ENCODE measurements around the gene HIVEP3.

Gene HIVEP3

DNA sequence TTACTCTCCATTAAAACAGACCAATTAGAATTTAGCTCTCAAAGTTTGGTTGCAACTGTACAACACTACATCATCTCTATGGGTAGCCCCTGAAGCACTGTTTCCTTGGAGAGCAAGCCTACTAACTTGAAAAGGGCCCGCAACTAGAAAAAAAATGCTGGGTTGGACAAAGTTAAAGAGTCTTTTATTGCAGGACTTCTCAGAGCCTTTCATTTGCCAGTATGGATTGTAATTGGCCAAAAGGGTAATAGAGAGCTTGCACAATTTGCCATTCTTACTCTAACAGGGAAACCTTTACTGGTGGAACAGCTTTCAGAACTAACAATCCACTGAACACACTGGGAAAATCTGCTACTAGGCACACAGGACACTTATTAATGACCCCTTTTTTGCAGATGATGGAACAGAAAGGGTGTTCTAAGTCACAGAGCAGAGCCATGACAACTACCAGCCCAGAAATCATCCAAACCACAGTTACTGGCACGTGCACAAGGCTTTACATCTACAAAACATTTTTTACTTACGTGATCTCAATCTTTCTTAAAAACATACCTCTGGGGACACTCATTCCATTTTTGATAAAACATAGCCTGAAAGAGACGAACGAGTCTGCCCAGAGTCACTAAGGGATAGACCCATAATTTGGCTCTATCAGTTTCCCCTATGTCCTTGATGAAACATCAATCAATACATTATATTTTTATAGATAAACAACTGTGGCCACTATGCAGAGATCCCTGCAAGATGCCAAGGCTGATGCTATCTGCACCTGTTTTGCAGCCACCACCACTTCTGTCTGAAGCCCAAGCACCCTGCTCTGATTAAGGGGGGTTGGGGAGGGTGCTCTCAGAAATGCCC, 257.9 kb downstream of the HIVEP3 start:
- no peak for DNase-seq

DNA sequence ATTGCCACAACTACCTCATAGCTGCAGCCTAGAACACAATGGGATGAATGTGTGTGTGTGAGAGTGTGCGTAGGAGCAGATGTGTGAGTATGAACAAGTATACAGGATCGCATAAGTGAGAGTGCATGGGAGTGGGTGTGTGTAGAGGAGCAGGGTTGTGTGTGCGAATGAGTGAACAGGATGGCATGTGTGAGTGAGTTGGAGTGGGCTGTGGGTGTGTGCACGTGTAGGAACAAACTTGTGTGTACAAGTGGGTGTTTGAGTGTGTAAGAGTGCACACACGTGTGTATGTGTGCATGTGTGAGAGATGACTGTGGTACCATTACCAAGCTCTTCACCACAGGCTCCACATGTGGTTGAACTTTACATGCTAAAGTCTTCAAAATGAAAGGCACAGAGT, 258.8 kb downstream of the HIVEP3 start:
- DNase-seq = no peak

DNA sequence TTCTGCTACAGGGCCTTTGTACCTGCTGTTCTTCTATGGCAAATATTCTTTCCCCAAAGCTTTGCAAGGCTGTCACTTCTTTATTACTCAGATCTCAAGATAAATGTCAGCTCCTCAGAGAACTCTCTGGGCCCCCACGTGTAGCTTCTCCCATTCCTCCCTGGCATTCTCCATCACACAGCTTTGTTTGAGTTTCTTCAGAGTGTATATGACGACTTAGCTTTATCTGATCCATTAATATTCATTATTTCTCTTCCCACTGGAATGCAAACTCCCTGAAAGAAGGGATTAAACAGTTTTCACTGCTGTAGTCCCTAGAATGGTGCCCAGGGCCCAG, 259.6 kb downstream of the HIVEP3 start:
- DNase-seq = no peak

DNA sequence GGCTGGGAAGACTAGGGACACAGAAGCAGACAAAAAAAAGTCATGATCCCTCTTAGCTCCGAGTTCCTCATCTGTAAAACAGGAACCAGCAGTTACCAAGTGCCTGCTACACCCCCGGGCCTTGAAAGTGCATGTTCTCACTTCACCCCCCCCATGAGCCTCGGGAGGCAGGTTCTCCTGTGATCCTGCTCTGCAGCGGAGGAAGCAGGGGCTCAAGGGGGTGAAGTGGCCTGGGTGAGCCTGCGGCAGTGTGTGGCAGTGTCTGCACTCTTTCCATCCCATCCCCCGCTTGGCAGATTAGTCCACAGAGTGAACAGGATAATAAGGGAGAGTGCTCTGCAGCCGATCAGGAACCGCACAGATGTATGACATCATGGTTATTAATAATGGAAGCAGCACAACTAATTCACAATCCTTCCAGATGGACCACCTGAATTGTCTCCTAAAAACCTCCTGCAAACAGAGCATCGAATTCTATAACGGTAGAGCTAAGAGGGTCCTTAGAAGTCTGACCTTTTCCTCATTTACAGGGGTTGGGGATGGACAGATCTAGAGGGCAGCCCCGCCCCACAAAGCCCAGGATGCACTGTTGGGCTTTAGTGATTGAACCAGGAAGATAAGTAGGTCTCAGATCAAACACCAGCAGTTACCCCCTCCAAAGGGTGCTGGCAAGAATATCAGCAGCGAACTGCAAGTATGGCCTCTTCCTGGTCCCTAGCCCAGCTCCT, 260.1 kb downstream of the HIVEP3 start:
- DNase-seq = peak; percentile 2

DNA sequence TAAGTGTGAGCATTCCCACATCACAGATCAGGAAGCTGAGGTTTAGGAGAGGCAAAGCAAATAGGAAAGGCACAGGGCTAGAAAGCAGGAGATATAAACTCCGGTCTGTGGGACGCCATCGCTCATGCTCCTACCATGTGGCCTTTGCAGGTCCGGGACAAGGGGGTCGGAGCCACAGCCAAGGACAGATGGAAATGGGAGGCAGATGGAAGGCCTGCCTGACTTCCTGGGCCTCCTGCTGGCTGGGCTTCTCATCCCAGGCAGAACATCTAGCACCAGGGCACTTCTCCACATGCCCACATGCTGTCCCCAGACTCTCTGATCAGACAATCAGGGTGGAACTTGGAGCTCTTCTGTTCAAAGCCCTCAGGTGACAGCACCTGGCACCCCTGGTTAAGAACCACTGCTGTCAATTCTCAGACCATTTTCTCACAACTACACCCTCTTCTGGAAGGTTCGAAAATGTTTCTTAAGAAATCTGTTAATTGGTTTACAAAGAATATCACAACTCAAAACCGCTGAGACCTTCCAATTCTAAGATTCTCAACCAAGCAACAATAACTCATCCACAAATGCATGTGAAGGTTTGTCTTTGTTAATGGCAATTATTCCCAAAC, 260.9 kb downstream of the HIVEP3 start:
- DNase-seq = no peak

DNA sequence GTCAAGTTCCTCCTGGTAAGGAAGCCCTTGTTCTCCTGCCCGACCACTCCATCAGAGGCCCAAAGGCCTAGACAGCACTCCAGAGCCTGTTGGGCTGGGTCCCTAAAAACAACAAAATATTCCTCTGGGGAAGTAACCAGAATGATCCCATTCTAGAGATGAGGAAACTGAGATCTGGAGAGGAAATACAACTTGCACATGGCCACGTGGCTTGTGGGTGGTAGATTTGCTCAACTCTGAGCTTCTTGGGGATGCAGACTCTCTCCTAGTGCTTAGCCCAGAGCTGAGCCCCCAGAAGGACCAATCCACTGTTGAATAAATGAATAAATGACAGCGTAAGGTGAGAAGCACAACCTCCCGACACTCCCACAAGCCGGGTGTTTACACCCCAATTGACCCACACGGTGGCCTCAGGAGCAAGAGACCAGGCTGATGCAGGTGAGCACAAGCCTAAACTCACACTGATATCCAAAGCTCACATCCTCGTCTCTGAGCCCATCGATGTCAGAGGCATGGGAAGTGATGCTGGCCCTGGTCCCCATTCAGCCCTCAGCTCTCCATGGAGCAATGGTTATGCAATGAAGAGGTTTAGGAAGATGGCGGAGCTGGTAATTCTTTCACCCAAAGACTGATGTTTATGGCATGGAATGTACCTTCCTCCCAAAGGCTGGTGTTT, 261.8 kb downstream of the HIVEP3 start:
- DNase-seq = no peak

DNA sequence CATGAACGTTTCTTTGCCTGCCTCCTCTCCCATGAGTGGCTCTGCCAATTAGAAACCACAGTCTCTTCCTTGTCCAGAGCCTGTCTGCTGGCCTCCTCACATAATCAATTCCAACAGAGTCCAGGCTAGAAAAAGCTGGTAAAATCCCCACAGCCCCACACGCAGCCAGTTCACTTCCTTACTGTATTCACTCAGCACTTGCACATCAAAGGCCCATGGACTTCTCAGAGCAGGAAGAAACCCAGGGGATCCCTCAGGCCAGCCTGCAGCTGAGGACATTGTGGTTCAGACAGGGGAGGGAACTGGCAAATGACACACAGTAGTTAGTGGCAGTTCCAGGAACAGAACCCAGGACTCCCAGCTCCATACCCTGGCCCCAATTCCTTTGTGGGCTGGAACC, 262.7 kb downstream of the HIVEP3 start:
- no peak for DNase-seq

DNA sequence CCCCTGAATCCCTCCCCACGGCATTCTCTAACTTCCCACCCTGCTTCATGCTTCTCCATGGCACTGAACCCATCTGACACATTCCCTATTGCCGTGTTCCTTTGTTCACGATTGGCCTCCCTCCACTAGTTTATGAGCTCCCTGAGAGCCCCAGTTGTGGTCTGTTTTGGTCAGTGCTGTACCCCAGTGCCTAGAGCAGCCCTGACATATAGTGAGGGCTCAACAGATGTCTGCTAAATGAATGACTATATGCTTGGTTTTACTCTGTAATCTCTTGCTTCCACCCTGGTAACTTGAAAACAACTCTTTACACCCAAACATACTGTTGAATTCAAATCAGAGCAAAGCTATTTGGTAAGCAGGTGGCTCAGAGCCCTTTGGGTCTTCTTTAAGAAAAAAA, 263.1 kb downstream of the HIVEP3 start:
- no peak for DNase-seq

DNA sequence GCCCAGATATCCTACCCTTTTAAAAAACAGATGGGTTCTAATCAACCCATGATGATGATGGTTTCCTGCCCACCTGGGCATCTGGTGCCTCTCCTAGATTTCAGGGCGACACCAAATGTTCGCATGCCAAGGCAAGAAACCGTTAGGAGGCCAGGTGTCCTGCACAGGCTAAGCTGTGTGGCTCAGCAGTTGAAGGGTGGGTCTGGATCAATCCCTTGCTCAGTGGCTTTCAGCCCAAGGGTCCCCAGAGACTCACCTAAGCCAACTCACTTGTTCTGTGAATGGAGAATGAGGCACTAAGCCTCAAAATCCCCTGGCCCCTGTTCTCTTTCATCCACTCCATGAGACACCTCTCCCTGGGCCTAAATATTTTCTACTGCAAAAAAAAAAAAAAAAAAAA, 265.1 kb downstream of the HIVEP3 start:
- no peak for DNase-seq

DNA sequence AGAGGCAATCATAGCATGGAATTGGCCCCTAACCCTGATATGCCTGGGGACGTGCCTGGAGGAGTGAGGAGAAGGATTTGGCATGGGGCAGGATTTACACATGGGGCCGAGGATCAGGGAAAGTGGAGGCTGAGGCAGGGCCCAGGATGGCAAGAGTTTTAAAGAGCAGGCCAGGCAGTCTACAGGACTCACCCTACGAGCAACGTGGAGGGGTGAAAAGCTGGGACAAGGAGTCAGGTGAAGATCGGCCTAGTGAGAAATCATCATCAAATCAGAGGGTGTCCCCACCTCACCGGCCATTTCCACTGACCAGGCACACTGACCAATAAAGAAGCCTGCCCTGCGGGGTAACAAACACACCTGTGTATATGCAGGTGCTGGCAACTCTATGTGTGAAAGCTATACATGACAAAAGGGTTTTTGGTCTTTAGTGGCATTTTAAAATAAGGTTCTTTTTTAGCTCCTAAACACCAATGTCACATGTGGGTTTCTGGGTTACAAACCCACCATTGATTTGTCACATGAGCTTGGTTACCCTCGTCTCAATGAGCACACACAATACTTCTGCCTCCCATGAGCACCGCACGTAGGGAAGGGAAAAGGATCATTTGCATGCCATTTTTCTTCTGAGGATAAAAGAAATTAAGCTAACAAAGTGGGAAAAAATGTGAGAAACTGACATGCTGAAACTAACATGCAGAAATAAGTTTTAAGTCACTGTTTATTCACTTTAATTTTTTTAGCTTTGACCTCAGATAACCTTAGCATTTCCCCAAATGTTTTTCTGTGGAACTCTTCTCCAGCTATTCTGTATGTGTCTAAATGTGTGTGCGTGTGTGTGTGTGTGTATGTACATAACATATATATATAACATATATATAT, 266.1 kb downstream of the HIVEP3 start:
- no peak for DNase-seq

DNA sequence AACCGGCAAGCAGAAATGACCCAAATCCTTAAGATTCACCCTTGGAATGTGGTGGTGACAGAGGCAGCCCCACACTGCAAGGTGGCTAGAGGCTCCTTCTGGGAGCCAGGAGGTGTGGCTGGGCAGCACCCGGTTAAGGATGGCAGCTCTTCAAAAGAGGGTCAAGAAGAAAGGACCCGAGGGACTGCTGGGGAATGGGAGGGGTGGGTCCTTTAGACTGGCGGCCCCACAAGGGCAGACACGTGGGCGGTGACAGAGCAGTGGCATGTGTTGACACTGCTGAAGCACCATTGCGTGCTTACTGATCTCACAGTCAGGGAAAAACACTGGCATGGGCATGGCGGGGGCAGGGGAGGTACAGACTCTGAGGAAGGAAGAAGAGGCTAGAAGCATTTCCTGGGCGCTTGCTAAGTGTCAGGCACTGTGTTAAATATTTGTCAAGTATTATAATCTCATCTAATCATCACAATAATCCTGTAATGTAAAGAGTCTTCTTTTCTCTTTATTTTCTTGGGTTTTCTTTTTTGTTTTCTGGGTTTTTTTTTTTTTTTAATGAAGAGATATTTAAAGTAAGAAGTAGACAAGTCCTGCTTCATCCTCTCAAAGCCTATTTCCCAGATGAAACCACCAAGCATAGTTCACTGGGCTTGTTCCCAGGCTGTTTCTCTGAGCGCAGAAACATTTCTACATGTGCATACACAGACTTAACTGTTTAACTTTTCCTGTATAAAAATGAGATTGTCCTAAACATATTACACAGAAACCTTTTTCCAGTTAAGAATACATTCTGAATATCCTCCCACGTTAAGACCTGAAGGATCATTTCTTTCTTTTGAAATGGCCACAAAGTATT, 268.5 kb downstream of the HIVEP3 start:
- DNase-seq = no peak

DNA sequence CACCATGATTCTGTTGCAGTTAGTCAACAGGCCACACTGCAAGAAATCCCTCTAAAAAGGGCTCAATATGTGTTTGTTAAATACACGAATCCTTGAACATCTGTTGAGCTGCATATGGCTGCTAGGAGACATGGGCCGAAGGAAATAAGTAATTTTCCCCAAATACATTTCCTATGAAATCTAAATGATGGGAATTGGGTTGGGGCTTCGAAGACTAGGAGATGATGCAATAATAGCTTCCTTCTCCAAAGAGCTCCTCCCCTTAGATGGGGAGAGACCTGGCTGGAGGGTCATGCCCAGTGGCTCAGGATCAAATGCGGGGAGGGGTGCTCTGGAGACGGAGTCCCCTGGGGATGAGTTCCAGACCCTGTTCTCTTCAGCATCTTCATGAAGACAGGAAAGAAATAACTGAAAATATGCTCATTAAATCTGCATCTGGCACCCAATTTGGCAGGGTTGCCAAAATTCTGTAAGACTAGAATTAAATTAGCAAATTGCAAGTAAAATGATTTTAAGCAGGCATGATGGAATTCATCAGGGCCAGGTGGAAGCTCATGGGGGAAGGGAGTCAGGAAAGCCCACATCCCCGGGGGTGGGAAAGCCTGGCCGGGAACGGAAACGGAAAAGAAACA, 269.2 kb downstream of the HIVEP3 start:
- no peak for DNase-seq

DNA sequence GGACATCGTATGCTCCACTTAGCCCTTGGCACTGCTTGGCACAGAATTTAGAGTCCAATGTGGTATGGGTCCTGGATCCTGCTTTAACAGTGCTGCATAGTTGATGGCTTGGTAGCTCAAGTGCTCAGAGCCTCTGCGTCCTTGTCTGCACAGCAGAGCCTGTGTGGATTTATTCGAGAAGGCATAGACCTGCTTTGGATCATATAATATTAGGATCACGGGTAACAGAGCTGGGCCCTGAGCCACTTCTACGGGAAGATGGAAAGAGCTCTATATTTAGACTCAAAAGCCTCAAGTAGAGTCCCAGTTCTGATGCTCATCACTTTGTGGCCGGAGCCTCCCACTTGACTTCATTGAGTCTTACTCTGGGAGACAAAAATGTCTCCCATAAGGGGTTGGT, 269.9 kb downstream of the HIVEP3 start:
- no peak for DNase-seq

DNA sequence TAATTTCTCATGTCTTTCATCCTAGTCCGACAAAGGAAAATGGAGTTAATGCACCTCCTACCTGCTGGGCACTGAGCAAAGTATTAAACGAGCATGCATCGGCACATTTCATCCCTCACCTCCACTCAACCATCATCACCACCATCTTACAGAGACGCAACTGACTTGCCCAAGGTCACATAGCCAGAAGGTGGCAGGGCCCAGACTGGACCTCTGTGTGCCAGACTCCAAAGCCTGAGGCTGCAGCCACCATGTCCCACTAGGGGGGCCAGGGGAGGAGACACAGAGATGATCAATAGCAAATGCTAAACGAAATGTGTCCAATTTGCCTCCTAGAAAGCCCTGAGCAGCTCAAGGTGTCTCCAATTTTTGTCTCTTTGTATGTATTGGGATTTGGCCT, 270.5 kb downstream of the HIVEP3 start:
- DNase-seq = no peak

DNA sequence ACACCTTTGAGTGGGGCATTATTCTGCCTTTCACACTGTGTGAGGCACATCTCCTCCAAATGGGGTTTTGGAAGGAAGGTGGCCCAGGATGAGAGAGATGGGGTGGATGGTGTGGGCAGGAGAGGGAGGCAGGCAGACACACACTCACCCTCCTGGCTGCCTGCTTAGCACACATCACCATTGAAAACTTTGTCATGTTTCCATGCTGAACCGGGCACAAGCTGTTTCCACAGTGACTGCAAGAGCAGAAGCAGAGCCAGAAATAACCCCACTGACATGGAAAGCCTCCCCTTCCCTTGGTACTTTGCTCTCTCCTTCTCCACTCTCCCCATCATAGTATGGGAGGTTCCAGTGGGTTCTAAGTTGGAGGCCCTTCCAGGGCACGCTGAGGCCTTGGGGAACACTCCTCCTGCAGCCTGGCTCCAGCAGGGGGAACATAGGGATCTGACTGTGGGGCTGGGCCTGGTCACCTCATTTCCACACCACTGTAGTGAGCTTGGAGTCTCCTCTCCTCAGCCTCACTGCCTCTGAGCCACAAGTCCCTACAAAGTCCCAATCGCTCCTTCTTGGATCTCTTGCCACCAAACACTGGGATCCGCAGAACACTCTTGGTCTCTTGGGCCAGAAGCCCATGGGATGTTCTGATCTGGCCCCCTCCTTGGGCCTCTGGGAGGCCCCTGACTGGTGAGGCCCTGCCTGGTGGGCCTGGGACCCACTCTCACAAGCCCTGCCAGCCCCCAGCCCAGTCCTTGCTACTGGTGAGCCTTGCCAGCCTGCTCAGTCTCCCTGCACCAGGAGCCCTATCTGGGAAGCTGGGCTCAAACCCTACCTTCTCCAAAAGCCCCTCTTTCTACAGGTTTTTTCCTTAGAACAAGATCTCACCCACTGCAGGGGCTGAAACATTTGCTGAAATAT, 271.2 kb downstream of the HIVEP3 start:
- DNase-seq = no peak

DNA sequence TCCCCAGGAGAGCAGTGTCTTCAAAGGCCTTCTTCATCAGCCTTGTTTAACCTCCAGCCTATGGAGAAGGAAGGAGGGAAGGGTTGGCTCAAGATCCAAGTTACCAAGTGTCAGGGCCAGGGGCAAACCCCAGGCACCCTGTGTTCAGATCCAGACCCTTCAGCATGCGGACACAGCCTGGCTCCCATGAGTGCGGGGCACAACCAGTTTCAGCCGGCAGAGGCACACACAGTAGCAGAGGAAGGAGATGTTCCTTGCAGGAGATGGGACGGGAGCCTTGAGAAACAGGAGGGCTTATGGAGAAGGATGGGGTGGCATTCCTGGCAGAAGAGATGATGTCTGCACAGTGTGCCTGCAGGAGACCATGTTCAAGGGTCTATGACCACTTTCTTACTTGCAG, 272.5 kb downstream of the HIVEP3 start:
- no peak for DNase-seq

DNA sequence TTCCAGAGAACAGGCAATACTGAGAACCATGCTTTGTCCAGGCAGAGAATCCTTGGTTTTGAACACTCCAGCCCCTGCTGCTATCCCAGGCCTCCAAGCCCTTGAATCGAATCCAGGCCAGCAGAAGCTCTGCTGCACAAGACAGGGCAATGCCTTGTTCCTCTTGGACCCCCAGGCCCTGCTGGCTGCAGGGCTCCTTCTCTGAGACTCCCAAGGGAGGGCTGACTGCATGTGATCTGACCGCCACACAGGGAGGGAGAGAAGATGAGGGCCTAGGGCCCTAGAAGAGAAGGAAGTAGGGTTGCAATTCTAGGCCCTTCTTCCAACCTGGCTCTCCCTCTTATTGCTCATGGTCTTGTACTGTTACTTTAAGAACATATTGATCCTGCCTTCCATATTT, 273.7 kb downstream of the HIVEP3 start:
- DNase-seq = no peak

DNA sequence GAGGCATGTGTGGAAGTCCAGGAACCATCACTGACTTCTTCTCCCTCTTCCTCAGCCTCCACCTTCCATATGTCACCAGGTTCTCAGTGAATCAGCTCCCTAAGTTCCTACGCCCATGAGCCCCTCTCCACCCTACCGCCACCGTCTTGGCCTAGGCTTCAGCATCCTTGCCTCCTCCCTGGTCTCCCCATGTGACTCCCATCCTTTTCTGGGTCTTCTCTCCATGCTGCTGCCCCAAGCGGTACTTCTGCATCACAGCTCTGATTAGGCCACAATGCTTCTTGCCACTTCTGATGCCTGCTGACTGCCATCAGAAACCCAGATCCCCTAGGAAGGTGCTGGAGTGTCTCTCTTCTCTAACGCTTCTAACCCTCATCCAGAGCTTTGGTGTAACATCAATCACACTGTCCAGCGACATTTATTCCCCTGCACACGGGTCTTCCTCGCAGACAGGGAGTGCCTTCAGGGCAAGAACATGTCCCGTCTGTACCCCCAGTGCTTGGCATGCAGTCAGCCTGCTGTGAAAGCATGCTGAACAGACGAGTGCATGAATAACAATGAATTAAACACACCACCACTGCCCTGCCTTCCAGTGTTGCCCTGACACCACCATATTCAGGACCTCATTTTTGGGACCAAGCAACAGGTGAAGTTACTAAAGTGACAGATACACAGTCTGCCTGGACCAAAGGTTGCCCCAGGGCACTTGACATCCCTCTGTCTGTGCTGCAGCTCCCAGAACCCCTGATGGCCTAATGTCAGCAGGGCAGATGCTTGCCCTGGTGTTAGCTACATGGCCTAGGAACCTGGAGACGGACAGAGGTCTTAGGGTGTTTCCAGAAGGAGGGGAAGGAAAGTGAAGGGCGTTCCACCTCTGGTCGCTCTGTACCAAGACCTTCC, 275.6 kb downstream of the HIVEP3 start:
- no peak for DNase-seq
